ENCODE measurements around the gene HK1. TPM values are rescaled to one million over a fixed set of nuclear protein-coding genes. Genes with fewer than 3 reads are reported as not detected.
"Not testable (repeated sequence)": the region's sequence is repeated elsewhere in the genome, so short reads cannot be mapped to it uniquely, and the experiment has no call there.

HK1 gene
- total RNA-seq, 2 donors from 2014 or later = 150 to 158 TPM

GRCh38 chr10:69331161-69331560, 52.9 kb downstream of the HK1 start:
- Histone ChIP-seq H3K4me1 (ENCODE audit: control insufficient read depth in 1 of 2, low read depth in 2 of 2) (peaks cover 79 to 99% of the 10 kb centered on the region in 2 donors), H3K9me3 (no peaks in the 10 kb centered on the region), H3K27me3 (replicated peaks; ENCODE audit: insufficient read depth) (no peaks in the 10 kb centered on the region), H3K4me3 (no peak overlapping the region), H3K27ac (peak overlapping the region; percentile 91 to 93), H3K36me3 (no peaks in the 10 kb centered on the region)
- ATAC-seq (ENCODE audit: insufficient number of reproducible peaks, low FRiP score, low read depth) (no peak), DNase-seq (ENCODE audit: low spot score) (no peak)
- TF ChIP-seq, protein P1, sequence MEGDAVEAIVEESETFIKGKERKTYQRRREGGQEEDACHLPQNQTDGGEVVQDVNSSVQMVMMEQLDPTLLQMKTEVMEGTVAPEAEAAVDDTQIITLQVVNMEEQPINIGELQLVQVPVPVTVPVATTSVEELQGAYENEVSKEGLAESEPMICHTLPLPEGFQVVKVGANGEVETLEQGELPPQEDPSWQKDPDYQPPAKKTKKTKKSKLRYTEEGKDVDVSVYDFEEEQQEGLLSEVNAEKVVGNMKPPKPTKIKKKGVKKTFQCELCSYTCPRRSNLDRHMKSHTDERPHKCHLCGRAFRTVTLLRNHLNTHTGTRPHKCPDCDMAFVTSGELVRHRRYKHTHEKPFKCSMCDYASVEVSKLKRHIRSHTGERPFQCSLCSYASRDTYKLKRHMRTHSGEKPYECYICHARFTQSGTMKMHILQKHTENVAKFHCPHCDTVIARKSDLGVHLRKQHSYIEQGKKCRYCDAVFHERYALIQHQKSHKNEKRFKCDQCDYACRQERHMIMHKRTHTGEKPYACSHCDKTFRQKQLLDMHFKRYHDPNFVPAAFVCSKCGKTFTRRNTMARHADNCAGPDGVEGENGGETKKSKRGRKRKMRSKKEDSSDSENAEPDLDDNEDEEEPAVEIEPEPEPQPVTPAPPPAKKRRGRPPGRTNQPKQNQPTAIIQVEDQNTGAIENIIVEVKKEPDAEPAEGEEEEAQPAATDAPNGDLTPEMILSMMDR (IDR thresholded peaks at IDR 0.05) = no peak

GRCh38 chr10:69332278-69333010, 54.1 kb downstream of the HK1 start:
- ATAC-seq (ENCODE audit: insufficient number of reproducible peaks, low FRiP score, low read depth) (no peak), DNase-seq (ENCODE audit: low spot score) (no peak)
- Histone ChIP-seq H3K27ac (peak overlapping the region; percentile 91 to 93), H3K4me1 (ENCODE audit: control insufficient read depth in 1 of 2, low read depth in 2 of 2) (peaks cover 76 to 99% of the 10 kb centered on the region in 2 donors), H3K9me3 (no peaks in the 10 kb centered on the region), H3K27me3 (replicated peaks; ENCODE audit: insufficient read depth) (no peaks in the 10 kb centered on the region), H3K4me3 (no peak overlapping the region), H3K36me3 (no peaks in the 10 kb centered on the region)
- TF ChIP-seq, protein P1 (IDR thresholded peaks at IDR 0.05) = no peak

- TF ChIP-seq, protein P1 (IDR thresholded peaks at IDR 0.05) = peak; percentile 71
- no peaks in the 10 kb centered on the region for H3K9me3 ChIP-seq
- no peak for DNase-seq (ENCODE audit: low spot score)
- peak overlapping the region; percentile 35 for H3K4me3 ChIP-seq
- H3K27ac ChIP-seq = peak overlapping the region; percentile 91 to 93
- H3K27me3 ChIP-seq (replicated peaks; ENCODE audit: insufficient read depth) = no peaks in the 10 kb centered on the region
- ATAC-seq (ENCODE audit: insufficient number of reproducible peaks, low FRiP score, low read depth) = peak; percentile 53
- H3K4me1 ChIP-seq (ENCODE audit: control insufficient read depth in 1 of 2, low read depth in 2 of 2) = peaks cover 79 to 99% of the 10 kb centered on the region in 2 donors
- no peaks in the 10 kb centered on the region for H3K36me3 ChIP-seq
Observed at GRCh38 chr10:69333205-69333604, 54.9 kb downstream of the HK1 start.

GRCh38 chr10:69333865-69334301, 55.6 kb downstream of the HK1 start:
- DNase-seq (ENCODE audit: low spot score); H3K9me3 ChIP-seq; ATAC-seq (ENCODE audit: insufficient number of reproducible peaks, low FRiP score, low read depth); H3K27me3 ChIP-seq (replicated peaks; ENCODE audit: insufficient read depth); H3K36me3 ChIP-seq: not testable (repeated sequence)
- Histone ChIP-seq H3K4me1 (ENCODE audit: control insufficient read depth in 1 of 2, low read depth in 2 of 2) (peaks cover 78 to 99% of the 10 kb centered on the region in 2 donors), H3K27ac (peak overlapping the region; percentile 91 to 93), H3K4me3 (peak overlapping the region; percentile 35)

GRCh38 chr10:69334302-69335062, 56.2 kb downstream of the HK1 start:
- TF ChIP-seq, protein P1 (IDR thresholded peaks at IDR 0.05) = no peak
- peaks cover 79 to 99% of the 10 kb centered on the region in 2 donors for H3K4me1 ChIP-seq (ENCODE audit: control insufficient read depth in 1 of 2, low read depth in 2 of 2)
- DNase-seq (ENCODE audit: low spot score) (no peak), ATAC-seq (ENCODE audit: insufficient number of reproducible peaks, low FRiP score, low read depth) (no peak)
- H3K36me3 ChIP-seq = no peaks in the 10 kb centered on the region
- no peaks in the 10 kb centered on the region for H3K9me3 ChIP-seq
- peak overlapping the region; percentile 38 for H3K4me3 ChIP-seq
- no peaks in the 10 kb centered on the region for H3K27me3 ChIP-seq (replicated peaks; ENCODE audit: insufficient read depth)
- H3K27ac ChIP-seq = peak overlapping the region; percentile 91 to 93

All from thoracic aorta (tissue), 2 donors.